KG1 (cell line): ENCODE data around the gene VPREB1.
"Not testable (repeated sequence)": the region's sequence is repeated elsewhere in the genome, so short reads cannot be mapped to it uniquely, and the experiment has no call there.

Experiments used
- DNase-seq: peaks from one replicate; lab custom pipeline; 2025; lab: John Stamatoyannopoulos, UW

The VPREB1 gene

GRCh38 chr22:22214819-22215329 is 29.7 kb upstream of the VPREB1 start:
- no peak for DNase-seq

GRCh38 chr22:22215659-22216449 is 28.7 kb upstream of the VPREB1 start:
- DNase-seq, result no peak

- DNase-seq, result no peak
These were observed 28.1 kb upstream of the VPREB1 start for GRCh38 chr22:22216450-22216959.

GRCh38 chr22:22218302-22218701 is 26.3 kb upstream of the VPREB1 start:
- DNase-seq, result no peak

GRCh38 chr22:22219140-22219996 is 25.2 kb upstream of the VPREB1 start:
- no peak for DNase-seq

GRCh38 chr22:22221043-22221442 is 23.5 kb upstream of the VPREB1 start:
- DNase-seq, result not testable (repeated sequence)

- DNase-seq, result no peak
These were observed 18.0 kb upstream of the VPREB1 start for GRCh38 chr22:22226448-22227187.

- DNase-seq, result no peak
These were observed 16.2 kb upstream of the VPREB1 start for GRCh38 chr22:22228421-22228820.

- no peak for DNase-seq
These were observed 15.7 kb upstream of the VPREB1 start for GRCh38 chr22:22228921-22229320.

GRCh38 chr22:22229683-22230420 is 14.7 kb upstream of the VPREB1 start:
- DNase-seq, result no peak

GRCh38 chr22:22230438-22230837 is 14.1 kb upstream of the VPREB1 start:
- no peak for DNase-seq

GRCh38 chr22:22233081-22233480 is 11.5 kb upstream of the VPREB1 start:
- DNase-seq, result no peak

GRCh38 chr22:22235558-22235957 is 9.0 kb upstream of the VPREB1 start:
- DNase-seq, result no peak

- DNase-seq, result no peak
These were observed 7.1 kb upstream of the VPREB1 start for GRCh38 chr22:22237521-22237920.

GRCh38 chr22:22239311-22239939 is 5.2 kb upstream of the VPREB1 start:
- no peak for DNase-seq

GRCh38 chr22:22241554-22241898 is 3.1 kb upstream of the VPREB1 start:
- DNase-seq, result no peak

- no peak for DNase-seq
These were observed 2.1 kb upstream of the VPREB1 start for GRCh38 chr22:22242488-22242887.

- DNase-seq, result no peak
These were observed 1.4 kb upstream of the VPREB1 start for GRCh38 chr22:22243033-22243680.

- DNase-seq, result no peak
These were observed 797 bp downstream of the VPREB1 start for GRCh38 chr22:22245256-22245909.
